Measurements from ENCODE around the gene MTR.
"Not testable (repeated sequence)": the region's sequence is repeated elsewhere in the genome, so short reads cannot be mapped to it uniquely, and the experiment has no call there.

- not testable (repeated sequence) for TF ChIP-seq CTCF (IDR thresholded peaks at IDR 0.05 in 8 of 11, conservative IDR thresholded peaks at IDR 0.05 in 3 of 11); POLR2A (IDR thresholded peaks at IDR 0.05); POLR2AphosphoS5 (IDR thresholded peaks at IDR 0.05)
Observed at GRCh38 chr1:236911047-236911446, 116.0 kb downstream of the MTR start.
